Adrenal gland (tissue), 12 donors: ENCODE results near the gene MEIOSIN. TPM values are rescaled to one million over a fixed set of nuclear protein-coding genes. Genes with fewer than 3 reads are reported as not detected.

Experiments
- DNase-seq, 7 donors: peaks; one replicate each; pipeline ENCODE4 v3.0.0-alpha.2; 2019 to 2020
- H3K27ac ChIP-seq, 5 donors: fragments of 200-600 bp; sonication (generic) in 4 of 5; 1 replicate in 3 of 5; 2 replicates in 2 of 5; pipeline versions ENCODE4 v1.5.1 to v1.8.0; 2016 to 2020; ENCODE audit warnings: mild to moderate bottlenecking in 1 of 5
- H3K27me3 ChIP-seq: fragments of 200-600 bp; 2 replicates; pipeline ENCODE4 v1.8.0; 2021
- H3K36me3 ChIP-seq, 2 donors: fragments of 200-600 bp; replicated peaks in 1 of 2; 1 replicate in 1 of 2; 2 replicates in 1 of 2; pipeline versions ENCODE4 v1.5.1 to v1.8.0; 2018 to 2022
- H3K4me1 ChIP-seq, 2 donors: fragments of 200-600 bp; replicated peaks in 1 of 2; 1 replicate in 1 of 2; 2 replicates in 1 of 2; pipeline versions ENCODE4 v1.5.1 to v1.8.0; 2018 to 2021
- H3K4me3 ChIP-seq, 4 donors: fragments of 200-600 bp; sonication (generic) in 3 of 4; one replicate each; pipeline ENCODE4 v1.5.1; 2016 to 2018
- H3K9me3 ChIP-seq, 3 donors: fragments of 200-600 bp; sonication (generic) in 1 of 3; replicated peaks in 1 of 3; 1 replicate in 2 of 3; 2 replicates in 1 of 3; pipeline versions ENCODE4 v1.5.1 to v1.8.0; 2016 to 2021
- CTCF ChIP-seq, 6 experiments: fragments of 450-650 bp in 4 of 6; fragments of 200-600 bp in 2 of 6; sonication (generic) in 1 of 6; IDR thresholded peaks; 1 replicate in 5 of 6; 2 replicates in 1 of 6; pipeline versions ENCODE4 v1.5.1 to v1.8.0; 2016 to 2021; ENCODE audit warnings: antibody characterized with exemption in 6 of 6, mild to moderate bottlenecking in 2 of 6, moderate library complexity in 1 of 6
- POLR2A ChIP-seq, 2 donors: fragments of 450-650 bp; IDR thresholded peaks; one replicate each; pipeline ENCODE4 v1.6.1; 2017; ENCODE audit warnings: antibody characterized with exemption in 2 of 2, mild to moderate bottlenecking in 2 of 2, moderate library complexity in 1 of 2
- WGBS, 4 donors: extraction: QIAGEN DNeasy Blood & Tissue Kit in 2 of 4; methylation state at CpG; one replicate each; pipeline versions ENCODE4 v1.1.5 to v1.1.7; 2013 to 2017; 5-methylcytosine and 5-hydroxymethylcytosine counted together
- intact Hi-C, 2 donors: fragments of 100-400 bp; cut with DNase I; formaldehyde crosslinking; loops; one replicate each; pipeline versions ENCODE4 v1.14.1 to v1.15.0; 2022 to 2023
- polyA plus RNA-seq, 3 donors: library from polyadenylated mRNA; stranded (reverse); fragments of 200-250 nt in 2 of 3; fragments of 350-450 nt in 1 of 3; fragmentation: Illumina TruSeq in 1 of 3; extraction: RNeasy Lipid Tissue Mini Kit (QIAGEN cat#74804) in 1 of 3; gene quantifications; one replicate each; pipeline ENCODE4 v1.2.3, GENCODE V29; 2013 to 2014
- total RNA-seq, 9 donors: library from RNA; depleted of rRNA in 4 of 9; stranded (reverse); fragments of >200 nt in 4 of 9; fragments of 120-200 nt in 1 of 9; fragmentation: NEBNext Ultra II Directional in 1 of 9; extraction: Animal tissue kit (Norgen Biotek cat#: 25700) in 1 of 9; gene quantifications; one replicate each; pipeline versions ENCODE4 v1.1.0 to v1.2.4, GENCODE V29; 2013 to 2023
- donor health status: healthy with polysubstance abuse.
- donor health status: Bipolar disorder and iron deficiency.
- donor health status: DM: yes; HTN: yes; CAD: no.
- donor health status: DM: no; HTN: no; CAD: no.
- donor health status: DM: no; HTN: no; CAD: no.
- donor health status: DM: yes; HTN: yes; CAD: no.

MEIOSIN gene
- total and polyA plus RNA-seq, 12 donors, result 0.03 to 0.06 (median 0.05) TPM; not detected in 9

DNA sequence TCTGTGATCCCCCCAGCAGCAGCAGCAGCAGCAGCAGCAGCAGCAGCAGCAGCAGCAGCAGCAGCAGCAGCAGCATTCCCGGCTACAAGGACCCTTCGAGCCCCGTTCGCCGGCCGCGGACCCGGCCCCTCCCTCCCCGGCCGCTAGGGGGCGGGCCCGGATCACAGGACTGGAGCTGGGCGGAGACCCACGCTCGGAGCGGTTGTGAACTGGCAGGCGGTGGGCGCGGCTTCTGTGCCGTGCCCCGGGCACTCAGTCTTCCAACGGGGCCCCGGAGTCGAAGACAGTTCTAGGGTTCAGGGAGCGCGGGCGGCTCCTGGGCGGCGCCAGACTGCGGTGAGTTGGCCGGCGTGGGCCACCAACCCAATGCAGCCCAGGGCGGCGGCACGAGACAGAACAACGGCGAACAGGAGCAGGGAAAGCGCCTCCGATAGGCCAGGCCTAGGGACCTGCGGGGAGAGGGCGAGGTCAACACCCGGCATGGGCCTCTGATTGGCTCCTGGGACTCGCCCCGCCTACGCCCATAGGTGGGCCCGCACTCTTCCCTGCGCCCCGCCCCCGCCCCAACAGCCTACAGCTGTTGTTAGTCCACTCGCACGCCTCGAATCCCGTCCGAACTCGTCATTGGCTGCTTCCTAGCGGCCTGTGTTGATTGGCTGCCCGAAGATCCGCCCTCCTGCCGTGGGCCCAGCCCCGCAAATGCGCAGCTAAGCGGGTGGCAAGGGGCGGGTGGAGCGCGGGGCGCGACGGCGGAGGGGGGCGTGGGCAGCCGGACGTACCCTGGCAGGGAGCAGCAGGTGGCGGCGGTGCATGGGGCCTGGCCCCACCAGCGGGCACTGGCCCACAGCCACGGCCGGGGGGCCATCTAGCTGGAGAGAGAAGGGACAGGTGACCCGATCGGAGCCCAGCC, 37.2 kb downstream of the MEIOSIN start:
- intact Hi-C loops, result no loop called here
- H3K27me3 ChIP-seq, result no peaks in the 10 kb centered on the region
- peak; percentile 51 to 70 for TF ChIP-seq POLR2A (IDR thresholded peaks at IDR 0.05)
- peak; percentile 83 to 97 (median 92) for TF ChIP-seq CTCF (IDR thresholded peaks at IDR 0.05)
- DNase-seq, result peak; percentile 97 to 99 (median 99)
- H3K4me1 ChIP-seq, result peaks cover 7 to 24% of the 10 kb centered on the region in 2 donors
- 1 to 13% (median 6%) methylated on average over 7 to 79 of the region's 79 CpGs for WGBS, 4 donors
- peak overlapping the region; percentile 75 to 92 (median 90) for H3K27ac ChIP-seq
- peaks cover 0 to 17% of the 10 kb centered on the region in 2 donors for H3K36me3 ChIP-seq
- peak overlapping the region in 2 of 4 donors; percentile 30 to 86 for H3K4me3 ChIP-seq
- H3K9me3 ChIP-seq, result no peaks in the 10 kb centered on the region

DNA sequence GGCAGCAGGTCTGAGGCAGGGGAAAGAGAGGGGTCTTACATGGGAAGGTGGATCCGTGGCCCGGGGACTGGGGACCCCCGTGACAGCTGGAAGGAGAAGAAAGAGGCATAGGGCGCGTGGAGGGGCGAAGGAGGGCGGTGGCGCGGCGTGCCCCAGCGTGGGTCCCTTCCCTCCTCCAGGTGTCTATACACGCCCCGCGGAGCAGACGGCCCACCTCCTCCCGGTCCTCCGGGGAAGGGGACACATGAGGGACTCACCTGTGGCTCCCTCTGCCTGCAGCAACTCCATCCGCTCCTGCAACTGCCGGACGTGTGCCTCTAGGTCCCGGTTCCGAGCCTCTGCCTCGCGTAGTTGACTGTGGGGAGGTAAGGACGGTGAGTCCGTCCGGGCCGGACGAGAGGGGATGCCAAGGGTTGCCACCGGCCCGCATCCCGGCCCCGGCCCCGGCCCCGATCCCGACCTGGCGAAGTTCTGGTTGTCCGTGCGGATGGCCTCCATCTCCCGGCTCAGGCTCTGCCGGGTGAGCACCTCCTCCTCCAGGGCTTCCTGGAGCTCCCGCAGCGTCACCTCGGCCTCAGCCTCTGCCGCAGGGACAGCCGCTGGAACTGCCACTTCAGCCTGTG, 38.2 kb downstream of the MEIOSIN start:
- DNase-seq, result peak in 6 of 7 donors; percentile 42 to 73 (median 57)
- peaks cover 0 to 17% of the 10 kb centered on the region in 2 donors for H3K36me3 ChIP-seq
- peak overlapping the region in 4 of 5 donors; percentile 75 to 92 (median 86) for H3K27ac ChIP-seq
- 70 to 84% (median 80%) methylated on average over 12 to 46 of the region's 46 CpGs for WGBS, 4 donors
- H3K4me1 ChIP-seq, result peaks cover 7 to 16% of the 10 kb centered on the region in 2 donors
- H3K9me3 ChIP-seq, result no peaks in the 10 kb centered on the region
- H3K4me3 ChIP-seq, result no peak overlapping the region
- TF ChIP-seq CTCF (IDR thresholded peaks at IDR 0.05) (no peak), POLR2A (IDR thresholded peaks at IDR 0.05) (peak in 1 of 2 donors; percentile 20)
- intact Hi-C loops, result no loop called here
- no peaks in the 10 kb centered on the region for H3K27me3 ChIP-seq

DNA sequence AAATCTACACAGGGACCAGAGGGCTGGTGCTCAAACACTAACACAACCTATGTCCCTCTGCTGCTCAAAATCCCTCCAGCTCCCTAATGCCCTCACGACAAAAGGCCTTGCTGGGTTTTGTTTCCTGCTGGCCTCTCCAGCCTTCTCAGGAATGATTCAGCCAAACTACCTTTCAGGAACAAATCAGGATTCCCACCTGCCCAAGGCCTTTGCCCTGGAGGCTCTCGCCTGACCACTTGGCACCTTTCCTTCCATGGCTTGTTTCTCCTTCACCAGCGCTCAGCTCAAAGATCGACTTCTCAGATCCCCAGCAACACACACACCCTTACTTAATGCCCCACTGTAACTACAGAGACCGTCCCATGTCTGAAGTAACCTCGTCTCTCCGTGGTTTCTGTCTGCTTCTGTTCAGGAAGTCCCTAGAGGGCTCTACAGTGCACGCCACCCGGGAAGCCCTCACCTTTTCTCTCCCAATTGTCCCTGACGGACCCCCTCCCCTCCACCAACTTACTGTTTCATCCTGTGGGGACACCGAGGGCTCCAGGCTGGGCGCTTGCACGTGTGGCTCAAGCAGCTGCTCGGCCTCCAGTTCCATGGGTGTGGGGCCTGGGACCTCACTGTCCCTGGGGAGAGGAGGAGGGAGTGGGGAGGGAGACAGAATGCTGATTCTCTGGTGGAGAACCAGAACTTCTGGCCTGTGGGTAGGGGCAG, 39.0 kb downstream of the MEIOSIN start:
- WGBS, 4 donors, result 67 to 72% (median 70%) methylated on average over 14 of the region's 14 CpGs
- no peak for TF ChIP-seq POLR2A (IDR thresholded peaks at IDR 0.05)
- TF ChIP-seq CTCF (IDR thresholded peaks at IDR 0.05), result no peak
- H3K9me3 ChIP-seq, result no peaks in the 10 kb centered on the region
- peaks cover 0 to 10% of the 10 kb centered on the region in 2 donors for H3K4me1 ChIP-seq
- DNase-seq, result peak in 1 of 7 donors; percentile 48
- peak overlapping the region in 3 of 5 donors; percentile 83 to 92 (median 90) for H3K27ac ChIP-seq
- no peak overlapping the region for H3K4me3 ChIP-seq
- intact Hi-C loops, result no loop called here
- H3K27me3 ChIP-seq, result no peaks in the 10 kb centered on the region
- H3K36me3 ChIP-seq, result peaks cover 0 to 26% of the 10 kb centered on the region in 2 donors
